ENCODE measurements around the gene NABP2. TPM values are rescaled to one million over a fixed set of nuclear protein-coding genes. Genes with fewer than 3 reads are reported as not detected.

NABP2 gene
- total and polyA plus RNA-seq, 10 of the 15 experiments (the other 5 are each of a cell fraction or from before 2014, with no cell fraction given): 20.7 to 97.9 (median 60.9) TPM

- TF ChIP-seq CEBPZ (IDR thresholded peaks at IDR 0.05; ENCODE audit: low read depth, low read length): no peak
- TF ChIP-seq RAD21 (IDR thresholded peaks at IDR 0.05; ENCODE audit: insufficient read depth, low read depth, low read length): no peak
- no peak for TF ChIP-seq SUPT20H (IDR thresholded peaks at IDR 0.05; ENCODE audit: borderline replicate concordance, control insufficient read depth, low read depth, low read length)
- TF ChIP-seq, protein P1, sequence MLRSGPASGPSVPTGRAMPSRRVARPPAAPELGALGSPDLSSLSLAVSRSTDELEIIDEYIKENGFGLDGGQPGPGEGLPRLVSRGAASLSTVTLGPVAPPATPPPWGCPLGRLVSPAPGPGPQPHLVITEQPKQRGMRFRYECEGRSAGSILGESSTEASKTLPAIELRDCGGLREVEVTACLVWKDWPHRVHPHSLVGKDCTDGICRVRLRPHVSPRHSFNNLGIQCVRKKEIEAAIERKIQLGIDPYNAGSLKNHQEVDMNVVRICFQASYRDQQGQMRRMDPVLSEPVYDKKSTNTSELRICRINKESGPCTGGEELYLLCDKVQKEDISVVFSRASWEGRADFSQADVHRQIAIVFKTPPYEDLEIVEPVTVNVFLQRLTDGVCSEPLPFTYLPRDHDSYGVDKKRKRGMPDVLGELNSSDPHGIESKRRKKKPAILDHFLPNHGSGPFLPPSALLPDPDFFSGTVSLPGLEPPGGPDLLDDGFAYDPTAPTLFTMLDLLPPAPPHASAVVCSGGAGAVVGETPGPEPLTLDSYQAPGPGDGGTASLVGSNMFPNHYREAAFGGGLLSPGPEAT (IDR thresholded peaks at IDR 0.05; ENCODE audit: low read depth): no peak
These were observed 21.3 kb upstream of the NABP2 start (continued) for GRCh38 chr12:56202838-56203237.

DNA sequence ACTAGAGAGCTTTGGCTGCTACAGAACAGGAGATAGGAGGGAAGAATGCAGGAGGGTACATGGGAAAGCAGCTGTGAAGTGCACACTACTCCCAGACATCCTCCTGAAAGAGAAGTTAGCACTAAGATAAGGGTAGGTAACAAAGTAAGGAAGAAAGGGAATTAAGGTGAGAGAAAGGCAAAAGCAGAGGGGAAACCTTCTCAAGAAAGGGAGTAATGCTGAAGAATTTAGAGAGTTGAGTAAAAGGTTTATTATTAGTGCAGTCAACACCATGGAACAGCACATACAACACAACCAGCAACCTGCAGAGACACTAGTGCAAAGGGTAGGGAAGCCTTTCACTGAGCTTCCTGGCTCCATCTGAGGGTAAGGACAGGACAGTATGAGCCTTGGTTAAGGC lies 19.9 kb upstream of the NABP2 start:
- H3K4me3 ChIP-seq: no peak overlapping the region
- no peak for DNase-seq (ENCODE audit: low read depth, low spot score)
- RAD21 ChIA-PET (ENCODE audit: unreplicated experiment): interaction anchor here (3.4 kb wide), 1 partner anchor 17 kb away, joined by 41 read pairs; the partner anchor contains the start of gene RNF41
- ATAC-seq: no peak
- in situ Hi-C loops (cut with MboI) (no loop called here), intact Hi-C loops (cut with micrococcal nuclease; ENCODE audit: unreplicated experiment) (no loop called here)
- no peaks in the 10 kb centered on the region for H3K9me3 ChIP-seq (replicated peaks; ENCODE audit: control insufficient read depth, insufficient read depth, low read length)
- no peak overlapping the region for H2AFZ ChIP-seq (ENCODE audit: control insufficient read depth, low read depth, low read length)
- POLR2A ChIA-PET: interaction anchor here (0.5 to 1.2 kb wide), 4 partner anchors 18 to 454 kb away, joined by 3 to 5 read pairs (median 4); partner anchors contain the start of gene STAT2
- H3K27ac ChIP-seq (ENCODE audit: control insufficient read depth, insufficient read depth): no peak overlapping the region
- no peaks in the 10 kb centered on the region for H3K4me1 ChIP-seq (ENCODE audit: control insufficient read depth, insufficient read depth, low read length)
- H3K9ac ChIP-seq (ENCODE audit: control insufficient read depth, insufficient read depth, low read length): no peak overlapping the region
- no TSS peak for BruUV-seq (replicated peaks)
- FAIRE-seq: no peak
- H3K36me3 ChIP-seq (ENCODE audit: control insufficient read depth in 2 of 2, insufficient read depth in 2 of 2, low read length in 1 of 2): peaks cover 4 to 9% of the 10 kb centered on the region in 2 experiments
- SMC1A ChIA-PET (ENCODE audit: uncharacterized antibody, unreplicated experiment): interaction anchor here (0.7 to 1.3 kb wide), 2 partner anchors 13 to 67 kb away, joined by 3 read pairs; no protein-coding TSS in a partner anchor
- CTCF ChIA-PET: interaction anchor here (0.9 to 7.0 kb wide), 6 partner anchors 9 to 23 kb away, joined by 3 to 107 read pairs (median 4); partner anchors contain the start of gene RNF41
- H3K27me3 ChIP-seq (replicated peaks in 1 of 2; ENCODE audit: control insufficient read depth in 2 of 2, insufficient read depth in 2 of 2, low read length in 1 of 2): no peaks in the 10 kb centered on the region
- no peaks in the 10 kb centered on the region; the same call in 1 of the 2 replicates for H4K20me1 ChIP-seq (ENCODE audit: control insufficient read depth, insufficient read depth)
- H3K79me2 ChIP-seq (ENCODE audit: control insufficient read depth, insufficient read depth, low read length): no peaks in the 10 kb centered on the region
- no peak overlapping the region for H3K4me2 ChIP-seq (ENCODE audit: control insufficient read depth, insufficient read depth)
- TF ChIP-seq USF2 (IDR thresholded peaks at IDR 0.05; ENCODE audit: borderline replicate concordance, low read depth, low read length) (no peak), MYB (IDR thresholded peaks at IDR 0.05; ENCODE audit: borderline replicate concordance, low read depth, low read length) (no peak), DPF2 (IDR thresholded peaks at IDR 0.05) (no peak), HDGF (IDR thresholded peaks at IDR 0.05) (no peak), JUND (IDR thresholded peaks at IDR 0.05; ENCODE audit: low read depth, low read length) (no peak), SMAD1 (IDR thresholded peaks at IDR 0.05; ENCODE audit: low read depth, partially characterized antibody) (no peak)
- TF ChIP-seq, protein P2, sequence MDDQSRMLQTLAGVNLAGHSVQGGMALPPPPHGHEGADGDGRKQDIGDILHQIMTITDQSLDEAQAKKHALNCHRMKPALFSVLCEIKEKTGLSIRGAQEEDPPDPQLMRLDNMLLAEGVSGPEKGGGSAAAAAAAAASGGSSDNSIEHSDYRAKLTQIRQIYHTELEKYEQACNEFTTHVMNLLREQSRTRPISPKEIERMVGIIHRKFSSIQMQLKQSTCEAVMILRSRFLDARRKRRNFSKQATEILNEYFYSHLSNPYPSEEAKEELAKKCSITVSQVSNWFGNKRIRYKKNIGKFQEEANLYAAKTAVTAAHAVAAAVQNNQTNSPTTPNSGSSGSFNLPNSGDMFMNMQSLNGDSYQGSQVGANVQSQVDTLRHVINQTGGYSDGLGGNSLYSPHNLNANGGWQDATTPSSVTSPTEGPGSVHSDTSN (IDR thresholded peaks at IDR 0.05; ENCODE audit: insufficient replicate concordance, low read depth, low read length): no peak

Data from GM12878 (cell line).